Astrocyte of the spinal cord (primary cell): ENCODE results near the gene SATB2.

Source experiments
- DNase-seq: peaks from one replicate; pipeline ENCODE4 v3.0.0; 2011; ENCODE audit warnings: low read depth, low spot score
- H3K4me3 ChIP-seq: 2 replicates; pipeline ENCODE4 v1.5.1; 2011; ENCODE audit warnings: low read depth, mild to moderate bottlenecking, low read length, moderate library complexity
- in situ Hi-C: cut with HindIII; loops from 2 replicates; pipeline ENCODE4 v1.10.0; 2017; ENCODE audit warnings: low sequenced_read_pairs
- TF ChIP-seq, protein P1 (sequence below): IDR thresholded peaks from 2 replicates; pipeline ENCODE4 v1.5.1; 2012; ENCODE audit warnings: low read depth, mild to moderate bottlenecking, low read length, inconsistent platforms

SATB2 gene

DNA sequence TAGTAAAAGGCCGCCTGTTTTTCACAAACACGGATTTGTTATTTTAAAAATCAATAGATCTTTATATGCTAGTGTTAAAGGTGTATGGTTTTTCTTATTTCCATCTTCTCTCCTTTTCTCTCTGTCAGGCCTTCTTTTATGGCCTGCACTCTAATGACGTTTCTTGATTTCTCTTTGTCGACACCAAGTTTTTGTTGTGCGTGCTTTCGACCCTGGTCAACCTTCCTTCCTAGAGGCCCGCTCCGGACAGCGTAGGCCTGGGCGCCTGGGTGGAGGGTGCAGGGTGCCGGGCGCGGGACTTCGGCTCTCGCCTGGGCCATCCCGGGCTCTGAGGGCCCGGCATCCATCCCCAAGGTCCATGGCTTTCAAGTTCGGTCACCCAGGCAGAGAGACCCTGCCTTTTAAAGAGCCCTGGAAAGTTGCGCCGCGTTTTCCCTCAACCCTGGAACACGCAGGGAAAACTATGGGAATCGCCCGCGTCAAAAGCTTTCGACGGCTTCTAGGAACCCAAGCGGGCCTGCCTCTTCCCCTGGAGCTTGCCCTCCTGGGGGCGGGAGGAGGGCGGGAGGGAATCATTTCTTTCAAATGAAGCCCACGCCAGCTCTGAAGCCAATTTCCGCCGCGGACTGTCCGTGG is 4.1 kb upstream of the SATB2 start:
- peak overlapping the region; percentile 5 for H3K4me3 ChIP-seq
- TF ChIP-seq, protein P1, sequence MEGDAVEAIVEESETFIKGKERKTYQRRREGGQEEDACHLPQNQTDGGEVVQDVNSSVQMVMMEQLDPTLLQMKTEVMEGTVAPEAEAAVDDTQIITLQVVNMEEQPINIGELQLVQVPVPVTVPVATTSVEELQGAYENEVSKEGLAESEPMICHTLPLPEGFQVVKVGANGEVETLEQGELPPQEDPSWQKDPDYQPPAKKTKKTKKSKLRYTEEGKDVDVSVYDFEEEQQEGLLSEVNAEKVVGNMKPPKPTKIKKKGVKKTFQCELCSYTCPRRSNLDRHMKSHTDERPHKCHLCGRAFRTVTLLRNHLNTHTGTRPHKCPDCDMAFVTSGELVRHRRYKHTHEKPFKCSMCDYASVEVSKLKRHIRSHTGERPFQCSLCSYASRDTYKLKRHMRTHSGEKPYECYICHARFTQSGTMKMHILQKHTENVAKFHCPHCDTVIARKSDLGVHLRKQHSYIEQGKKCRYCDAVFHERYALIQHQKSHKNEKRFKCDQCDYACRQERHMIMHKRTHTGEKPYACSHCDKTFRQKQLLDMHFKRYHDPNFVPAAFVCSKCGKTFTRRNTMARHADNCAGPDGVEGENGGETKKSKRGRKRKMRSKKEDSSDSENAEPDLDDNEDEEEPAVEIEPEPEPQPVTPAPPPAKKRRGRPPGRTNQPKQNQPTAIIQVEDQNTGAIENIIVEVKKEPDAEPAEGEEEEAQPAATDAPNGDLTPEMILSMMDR: no peak
- DNase-seq: no peak
- in situ Hi-C loops: no loop called here

DNA sequence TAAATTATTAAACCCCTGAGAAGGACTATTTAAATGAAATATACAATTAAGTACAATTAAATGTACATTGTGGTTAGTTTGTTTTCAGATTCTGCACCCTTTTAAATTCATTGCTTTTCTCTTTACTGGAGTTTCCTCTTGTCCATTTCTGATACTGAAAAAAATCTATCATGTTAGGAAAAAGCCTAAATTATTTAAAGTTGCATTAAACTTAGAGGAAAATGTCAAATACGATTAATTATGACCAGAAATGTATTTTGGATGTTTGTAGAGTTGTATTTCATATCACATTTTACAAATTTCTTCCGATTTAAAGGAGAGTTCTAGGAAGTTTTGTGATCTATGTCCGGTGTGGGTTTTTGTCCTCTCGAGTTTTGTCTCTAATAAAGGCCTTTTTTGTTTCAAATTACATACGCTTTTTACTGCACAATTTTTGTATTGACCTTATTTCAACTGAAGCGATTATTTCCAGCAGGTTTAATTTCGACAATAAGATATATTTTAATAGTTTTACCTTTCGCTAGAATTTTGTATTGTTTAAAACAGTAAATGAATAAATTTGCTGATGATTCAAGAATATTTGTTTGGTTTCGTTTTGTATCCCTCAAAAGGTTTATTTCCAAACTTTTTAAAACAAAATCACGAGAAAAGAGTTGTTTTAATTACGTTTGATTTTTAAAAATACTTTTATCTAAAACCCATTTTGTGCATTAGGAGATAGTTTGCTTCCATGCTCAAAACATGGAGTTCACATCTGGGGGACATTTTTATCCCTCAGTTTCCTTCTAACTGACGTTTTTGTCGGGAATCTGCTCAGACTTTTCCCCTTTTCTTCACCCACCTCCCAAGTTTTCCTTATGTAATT is 3.3 kb upstream of the SATB2 start:
- in situ Hi-C loops: no loop called here
- H3K4me3 ChIP-seq: peak overlapping the region; percentile 70
- TF ChIP-seq, protein P1: no peak
- peak; percentile 58 for DNase-seq

DNA sequence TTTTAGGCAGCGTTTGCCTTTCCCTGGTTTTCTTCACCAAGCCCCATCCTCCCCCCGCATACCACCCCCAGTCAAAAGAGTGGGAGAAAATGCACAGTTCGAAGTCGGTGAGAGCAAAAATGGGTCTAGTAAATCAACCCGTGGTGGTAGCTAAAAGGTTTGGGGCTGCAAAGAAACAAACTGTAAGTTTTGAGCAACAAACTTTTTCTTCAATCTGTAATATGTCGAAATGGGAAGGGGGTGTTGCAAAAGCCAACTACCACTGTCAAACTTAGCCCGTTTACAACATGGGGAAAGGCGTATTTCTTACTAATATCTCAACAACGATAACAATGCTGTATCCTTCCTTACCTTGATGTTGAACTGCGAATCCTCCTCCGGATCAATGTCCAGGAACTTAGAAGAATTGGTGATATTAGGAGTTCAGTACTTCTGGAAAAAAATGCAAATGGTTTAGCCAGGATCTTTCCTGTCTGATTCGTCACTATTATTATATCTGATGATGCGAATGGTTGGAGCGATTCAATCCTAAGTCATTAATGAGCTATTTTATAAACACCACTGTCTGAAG is 2.4 kb upstream of the SATB2 start:
- peak; percentile 65 for DNase-seq
- TF ChIP-seq, protein P1: no peak
- in situ Hi-C loops: no loop called here
- peak overlapping the region; percentile 70 for H3K4me3 ChIP-seq

DNA sequence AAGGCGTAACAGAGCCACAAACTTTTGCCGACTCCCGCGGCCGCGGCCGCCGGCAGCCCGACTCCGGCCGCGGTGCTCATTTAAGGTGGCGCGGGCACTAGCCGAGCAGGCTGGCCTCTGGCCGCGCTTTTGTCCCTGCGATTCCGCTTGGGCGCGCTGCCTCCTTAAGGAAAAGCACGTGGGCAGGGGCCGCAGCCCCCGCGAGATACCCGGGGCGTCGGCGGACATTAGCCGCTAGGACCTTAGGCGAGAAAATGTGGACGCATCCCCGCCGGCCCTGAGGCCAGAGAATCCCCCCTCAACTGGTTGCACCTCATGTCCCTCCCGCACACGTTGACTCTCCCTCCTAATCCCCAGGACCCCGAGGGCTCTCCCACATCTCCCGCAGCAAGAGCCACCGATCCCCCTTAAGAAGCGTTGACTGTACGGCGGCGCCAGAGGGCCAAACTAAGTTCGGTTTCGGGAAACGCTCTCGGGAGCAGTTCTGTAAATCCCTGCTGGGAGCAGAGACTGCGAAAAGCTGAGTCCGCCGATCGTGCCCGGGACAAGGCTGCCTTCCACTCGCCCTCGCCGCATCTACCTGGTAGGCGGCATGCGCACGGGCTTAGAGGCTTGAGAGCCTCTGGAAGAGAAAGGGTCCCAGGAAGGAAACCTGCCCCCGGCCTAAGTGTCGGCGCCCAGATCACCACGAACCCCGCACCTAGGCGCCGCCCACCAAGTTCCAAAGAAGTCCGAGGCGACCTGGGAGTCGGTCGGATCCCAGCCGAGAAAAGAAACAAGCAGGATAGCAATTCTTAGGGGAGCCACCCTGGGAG is 1.8 kb upstream of the SATB2 start:
- peak; percentile 98 for DNase-seq
- in situ Hi-C loops: no loop called here
- TF ChIP-seq, protein P1: no peak
- peak overlapping the region; percentile 70 for H3K4me3 ChIP-seq

DNA sequence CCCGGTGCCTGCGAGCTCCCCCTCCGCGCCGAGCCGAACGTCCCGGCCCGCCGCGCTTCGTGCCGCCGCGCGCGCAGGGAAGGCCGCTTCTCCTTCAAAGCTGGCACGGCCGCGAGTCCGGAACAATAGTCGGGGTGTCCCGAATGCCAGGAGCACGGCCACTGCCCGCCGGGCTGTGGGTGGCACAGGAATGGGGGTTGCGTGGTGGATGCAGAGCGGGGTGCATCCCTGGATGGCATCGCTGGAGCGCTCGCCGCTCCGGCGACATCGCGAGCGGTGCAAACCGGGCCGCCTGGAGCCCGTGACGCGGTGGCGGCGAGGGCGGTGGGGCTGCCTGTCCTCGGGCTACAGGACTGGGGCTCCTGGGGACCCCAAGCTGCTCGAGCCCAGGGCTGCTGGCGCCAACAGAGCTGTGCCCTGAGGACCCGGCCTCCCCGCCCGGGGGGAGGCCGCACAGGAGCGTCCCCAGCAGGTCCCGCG is 1.1 kb upstream of the SATB2 start:
- peak; percentile 64 for DNase-seq
- TF ChIP-seq, protein P1: no peak
- in situ Hi-C loops: no loop called here
- H3K4me3 ChIP-seq: peak overlapping the region; percentile 70
